ENCODE data around the gene ELOVL2. TPM values are rescaled to one million over a fixed set of nuclear protein-coding genes. Genes with fewer than 3 reads are reported as not detected.

ELOVL2 gene
- total RNA-seq, 1 experiment from 2014 or later: 12.7 TPM

DNA sequence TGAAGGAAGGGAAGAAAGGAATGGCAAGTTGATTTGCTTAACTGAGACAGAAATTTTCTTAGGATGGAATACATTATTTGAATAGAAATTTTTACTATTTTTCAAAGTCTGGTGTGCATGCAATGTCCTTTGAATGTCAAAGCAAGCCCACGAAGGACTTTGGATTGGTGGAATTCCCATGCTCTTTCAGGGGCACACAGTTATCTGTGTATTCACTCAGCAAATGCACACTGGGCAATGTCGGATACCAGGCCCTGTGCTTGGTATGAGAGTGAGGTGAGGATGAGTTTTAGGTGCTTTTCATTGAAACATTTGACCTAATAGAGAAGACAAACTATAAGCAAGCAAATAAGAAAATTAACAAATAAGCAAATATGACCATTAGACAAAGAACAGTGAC lies 83.9 kb downstream of the ELOVL2 start:
- TF ChIP-seq EZH2 (IDR thresholded peaks at IDR 0.05; ENCODE audit: borderline replicate concordance, low read depth, low read length, poor library complexity, severe bottlenecking): no peak
- TF ChIP-seq, protein P1, sequence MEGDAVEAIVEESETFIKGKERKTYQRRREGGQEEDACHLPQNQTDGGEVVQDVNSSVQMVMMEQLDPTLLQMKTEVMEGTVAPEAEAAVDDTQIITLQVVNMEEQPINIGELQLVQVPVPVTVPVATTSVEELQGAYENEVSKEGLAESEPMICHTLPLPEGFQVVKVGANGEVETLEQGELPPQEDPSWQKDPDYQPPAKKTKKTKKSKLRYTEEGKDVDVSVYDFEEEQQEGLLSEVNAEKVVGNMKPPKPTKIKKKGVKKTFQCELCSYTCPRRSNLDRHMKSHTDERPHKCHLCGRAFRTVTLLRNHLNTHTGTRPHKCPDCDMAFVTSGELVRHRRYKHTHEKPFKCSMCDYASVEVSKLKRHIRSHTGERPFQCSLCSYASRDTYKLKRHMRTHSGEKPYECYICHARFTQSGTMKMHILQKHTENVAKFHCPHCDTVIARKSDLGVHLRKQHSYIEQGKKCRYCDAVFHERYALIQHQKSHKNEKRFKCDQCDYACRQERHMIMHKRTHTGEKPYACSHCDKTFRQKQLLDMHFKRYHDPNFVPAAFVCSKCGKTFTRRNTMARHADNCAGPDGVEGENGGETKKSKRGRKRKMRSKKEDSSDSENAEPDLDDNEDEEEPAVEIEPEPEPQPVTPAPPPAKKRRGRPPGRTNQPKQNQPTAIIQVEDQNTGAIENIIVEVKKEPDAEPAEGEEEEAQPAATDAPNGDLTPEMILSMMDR (conservative IDR thresholded peaks at IDR 0.05; ENCODE audit: low read depth, low read length): no peak
- no peaks in the 10 kb centered on the region for H3K4me1 ChIP-seq (ENCODE audit: insufficient read depth, low read length, poor library complexity, severe bottlenecking)
- no TSS peak for BruUV-seq (replicated peaks)
- POLR2A ChIA-PET (ENCODE audit: low non-redundant PET): interaction anchor here (0.5 to 0.6 kb wide), 2 partner anchors 18 to 413 kb away, joined by 4 read pairs; no protein-coding TSS in a partner anchor
- no peak overlapping the region for H3K4me3 ChIP-seq (ENCODE audit: low read depth, low read length, poor library complexity, severe bottlenecking)
- CTCF ChIA-PET: no interaction called here
- no peaks in the 10 kb centered on the region for H3K36me3 ChIP-seq (ENCODE audit: insufficient read depth, low read length, poor library complexity, severe bottlenecking)
- H3K27me3 ChIP-seq (replicated peaks; ENCODE audit: insufficient read depth, low read depth, low read length, poor library complexity): no peaks in the 10 kb centered on the region
- no peaks in the 10 kb centered on the region for H3K9me3 ChIP-seq (ENCODE audit: low read depth, low read length, poor library complexity, severe bottlenecking)
- H3K27ac ChIP-seq (ENCODE audit: low read depth, low read length, poor library complexity, severe bottlenecking): no peak overlapping the region
- DNase-seq (ENCODE audit: low spot score): no peak
- intact Hi-C loops (cut with micrococcal nuclease; ENCODE audit: unreplicated experiment): no loop called here

DNA sequence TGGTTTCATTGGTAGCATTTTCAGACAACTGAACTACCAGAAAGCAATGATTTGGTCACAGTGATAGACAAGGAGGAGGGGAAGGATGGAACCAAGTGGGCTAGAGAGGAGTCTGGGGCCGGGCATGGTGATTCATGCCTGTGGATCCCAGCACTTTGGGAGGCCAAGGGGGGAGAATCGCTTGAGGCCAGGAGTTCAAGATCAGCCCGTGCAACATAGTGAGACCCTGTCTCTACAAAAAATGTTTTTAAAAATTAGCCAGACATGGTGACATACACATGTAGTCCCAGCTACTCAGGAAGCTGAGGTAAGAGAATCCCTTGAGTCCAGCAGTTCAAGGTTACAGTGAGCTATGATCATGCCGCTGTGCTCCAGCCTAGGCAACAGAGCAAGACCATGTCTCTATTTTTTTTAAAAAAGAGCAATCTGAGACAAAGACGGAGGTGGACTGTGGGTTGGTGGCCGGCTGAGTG lies 86.7 kb downstream of the ELOVL2 start:
- intact Hi-C loops (cut with micrococcal nuclease; ENCODE audit: unreplicated experiment): no loop called here
- no peaks in the 10 kb centered on the region for H3K27me3 ChIP-seq (replicated peaks; ENCODE audit: insufficient read depth, low read depth, low read length, poor library complexity)
- DNase-seq (ENCODE audit: low spot score): no peak
- no peaks in the 10 kb centered on the region for H3K36me3 ChIP-seq (ENCODE audit: insufficient read depth, low read length, poor library complexity, severe bottlenecking)
- ChIA-PET CTCF (interaction anchor here (0.6 kb wide), 1 partner anchor 297 kb away, joined by 3 read pairs; no protein-coding TSS in a partner anchor), POLR2A (ENCODE audit: low non-redundant PET) (interaction anchor here (0.7 kb wide), 1 partner anchor 106 kb away, joined by 3 read pairs; no protein-coding TSS in a partner anchor)
- H3K4me3 ChIP-seq (ENCODE audit: low read depth, low read length, poor library complexity, severe bottlenecking): no peak overlapping the region
- no peaks in the 10 kb centered on the region for H3K9me3 ChIP-seq (ENCODE audit: low read depth, low read length, poor library complexity, severe bottlenecking)
- no peaks in the 10 kb centered on the region for H3K4me1 ChIP-seq (ENCODE audit: insufficient read depth, low read length, poor library complexity, severe bottlenecking)
- no TSS peak for BruUV-seq (replicated peaks)
- TF ChIP-seq EZH2 (IDR thresholded peaks at IDR 0.05; ENCODE audit: borderline replicate concordance, low read depth, low read length, poor library complexity, severe bottlenecking): no peak
- TF ChIP-seq, protein P1 (conservative IDR thresholded peaks at IDR 0.05; ENCODE audit: low read depth, low read length): no peak
- H3K27ac ChIP-seq (ENCODE audit: low read depth, low read length, poor library complexity, severe bottlenecking): no peak overlapping the region

DNA sequence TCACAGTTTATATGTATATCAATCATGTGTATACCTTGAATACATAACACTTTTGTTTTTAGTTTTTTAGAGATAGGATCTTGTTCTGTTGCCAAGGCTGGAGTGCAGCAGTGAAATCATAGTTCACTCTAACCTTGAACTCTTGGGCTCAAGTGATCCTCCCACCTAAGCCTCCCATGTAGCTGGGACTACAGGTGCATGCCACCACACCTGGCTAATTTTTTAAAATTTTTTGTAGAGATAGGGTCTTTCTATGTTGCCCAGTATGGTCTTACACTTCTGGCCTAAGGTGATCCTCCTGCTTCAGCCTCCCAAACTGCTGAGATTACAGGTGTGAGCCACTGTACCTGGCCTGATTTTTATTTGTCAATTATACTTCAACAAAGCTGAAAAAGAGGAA lies 87.3 kb downstream of the ELOVL2 start:
- BruUV-seq (replicated peaks): no TSS peak
- Histone ChIP-seq H3K4me1 (ENCODE audit: insufficient read depth, low read length, poor library complexity, severe bottlenecking) (no peaks in the 10 kb centered on the region), H3K27ac (ENCODE audit: low read depth, low read length, poor library complexity, severe bottlenecking) (no peak overlapping the region), H3K9me3 (ENCODE audit: low read depth, low read length, poor library complexity, severe bottlenecking) (no peaks in the 10 kb centered on the region), H3K27me3 (replicated peaks; ENCODE audit: insufficient read depth, low read depth, low read length, poor library complexity) (no peaks in the 10 kb centered on the region), H3K36me3 (ENCODE audit: insufficient read depth, low read length, poor library complexity, severe bottlenecking) (no peaks in the 10 kb centered on the region), H3K4me3 (ENCODE audit: low read depth, low read length, poor library complexity, severe bottlenecking) (no peak overlapping the region)
- no peak for TF ChIP-seq EZH2 (IDR thresholded peaks at IDR 0.05; ENCODE audit: borderline replicate concordance, low read depth, low read length, poor library complexity, severe bottlenecking)
- TF ChIP-seq, protein P1 (conservative IDR thresholded peaks at IDR 0.05; ENCODE audit: low read depth, low read length): no peak
- ChIA-PET POLR2A (ENCODE audit: low non-redundant PET) (interaction anchor here (0.7 kb wide), 1 partner anchor 106 kb away, joined by 3 read pairs; no protein-coding TSS in a partner anchor), CTCF (no interaction called here)
- intact Hi-C loops (cut with micrococcal nuclease; ENCODE audit: unreplicated experiment): no loop called here
- DNase-seq (ENCODE audit: low spot score): no peak
